ENCODE data around the gene CDK14.

DNA sequence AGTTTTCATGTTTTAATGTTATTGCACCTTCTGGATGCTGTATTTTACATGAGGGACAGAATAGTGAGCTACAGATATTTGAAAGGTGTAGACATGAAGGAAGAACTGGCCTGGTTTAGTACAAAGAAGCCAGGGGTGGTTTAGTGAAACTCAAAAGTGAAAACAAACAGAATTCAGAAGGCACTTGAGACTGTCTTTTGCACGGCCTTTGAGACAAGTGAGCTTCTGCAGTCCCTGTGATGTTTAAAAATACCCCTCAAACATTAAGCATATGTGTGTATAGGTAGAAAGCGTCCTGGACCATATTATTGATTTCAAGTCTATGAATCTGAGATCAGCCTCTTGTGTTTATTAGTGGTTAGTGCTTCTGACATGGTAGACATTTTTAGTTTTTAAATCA lies 118.9 kb downstream of the CDK14 start:
- TF ChIP-seq, protein P1, sequence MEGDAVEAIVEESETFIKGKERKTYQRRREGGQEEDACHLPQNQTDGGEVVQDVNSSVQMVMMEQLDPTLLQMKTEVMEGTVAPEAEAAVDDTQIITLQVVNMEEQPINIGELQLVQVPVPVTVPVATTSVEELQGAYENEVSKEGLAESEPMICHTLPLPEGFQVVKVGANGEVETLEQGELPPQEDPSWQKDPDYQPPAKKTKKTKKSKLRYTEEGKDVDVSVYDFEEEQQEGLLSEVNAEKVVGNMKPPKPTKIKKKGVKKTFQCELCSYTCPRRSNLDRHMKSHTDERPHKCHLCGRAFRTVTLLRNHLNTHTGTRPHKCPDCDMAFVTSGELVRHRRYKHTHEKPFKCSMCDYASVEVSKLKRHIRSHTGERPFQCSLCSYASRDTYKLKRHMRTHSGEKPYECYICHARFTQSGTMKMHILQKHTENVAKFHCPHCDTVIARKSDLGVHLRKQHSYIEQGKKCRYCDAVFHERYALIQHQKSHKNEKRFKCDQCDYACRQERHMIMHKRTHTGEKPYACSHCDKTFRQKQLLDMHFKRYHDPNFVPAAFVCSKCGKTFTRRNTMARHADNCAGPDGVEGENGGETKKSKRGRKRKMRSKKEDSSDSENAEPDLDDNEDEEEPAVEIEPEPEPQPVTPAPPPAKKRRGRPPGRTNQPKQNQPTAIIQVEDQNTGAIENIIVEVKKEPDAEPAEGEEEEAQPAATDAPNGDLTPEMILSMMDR (IDR thresholded peaks at IDR 0.05; ENCODE audit: extremely low read depth in 1 of 2, insufficient read depth in 1 of 2, low read depth in 1 of 2, low read length in 2 of 2): no peak
- TF ChIP-seq POLR2A (IDR thresholded peaks at IDR 0.05; ENCODE audit: low read depth, low read length) (no peak), POLR2AphosphoS5 (IDR thresholded peaks at IDR 0.05; ENCODE audit: insufficient read depth, low read depth, low read length) (no peak), GATA2 (IDR thresholded peaks at IDR 0.05; ENCODE audit: insufficient read depth, insufficient read length, low read depth, low read length) (no peak), EZH2 (IDR thresholded peaks at IDR 0.05; ENCODE audit: borderline replicate concordance, low read depth, low read length, severe bottlenecking) (no peak)
- TF ChIP-seq, protein P2, sequence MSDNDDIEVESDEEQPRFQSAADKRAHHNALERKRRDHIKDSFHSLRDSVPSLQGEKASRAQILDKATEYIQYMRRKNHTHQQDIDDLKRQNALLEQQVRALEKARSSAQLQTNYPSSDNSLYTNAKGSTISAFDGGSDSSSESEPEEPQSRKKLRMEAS (IDR thresholded peaks at IDR 0.05; ENCODE audit: insufficient read depth, insufficient read length): no peak
